HG03439 (cell line): ENCODE measurements around the gene SPINK2.

Experiments
- ATAC-seq: cut with Tn5 transposase; IDR thresholded peaks from one replicate; pipeline ENCODE4 v1.9.1; 2021; ENCODE audit warnings: mild to moderate bottlenecking, moderate library complexity; ENCODE audit not compliant: unreplicated experiment

The SPINK2 gene

GRCh38 chr4:56799824-56800756, 21.4 kb downstream of the SPINK2 start:
- ATAC-seq: peak; percentile 92

- ATAC-seq: peak; percentile 12
Observed at GRCh38 chr4:56799161-56799759, 22.2 kb downstream of the SPINK2 start.

GRCh38 chr4:56796211-56796610, 25.3 kb downstream of the SPINK2 start:
- ATAC-seq: no peak

GRCh38 chr4:56791316-56791715, 30.2 kb downstream of the SPINK2 start:
- ATAC-seq: peak; percentile 73

GRCh38 chr4:56790691-56791091, 30.8 kb downstream of the SPINK2 start:
- ATAC-seq: no peak

- no peak for ATAC-seq
Observed at GRCh38 chr4:56788081-56788480, 33.4 kb downstream of the SPINK2 start.

- no peak for ATAC-seq
Observed at GRCh38 chr4:56787380-56787779, 34.1 kb downstream of the SPINK2 start.

GRCh38 chr4:56786955-56787354, 34.5 kb downstream of the SPINK2 start:
- ATAC-seq: no peak

GRCh38 chr4:56783986-56784385, 37.5 kb downstream of the SPINK2 start:
- ATAC-seq: no peak

- no peak for ATAC-seq
Observed at GRCh38 chr4:56782019-56782418, 39.5 kb downstream of the SPINK2 start.

GRCh38 chr4:56773346-56773745, 48.2 kb downstream of the SPINK2 start:
- ATAC-seq: no peak

GRCh38 chr4:56772134-56772533, 49.4 kb downstream of the SPINK2 start:
- ATAC-seq: no peak

- no peak for ATAC-seq
Observed at GRCh38 chr4:56768763-56769162, 52.7 kb downstream of the SPINK2 start.

- no peak for ATAC-seq
Observed at GRCh38 chr4:56768316-56768715, 53.2 kb downstream of the SPINK2 start.

- ATAC-seq: no peak
Observed at GRCh38 chr4:56767567-56767966, 53.9 kb downstream of the SPINK2 start.

GRCh38 chr4:56764775-56765174, 56.7 kb downstream of the SPINK2 start:
- no peak for ATAC-seq

GRCh38 chr4:56764223-56764622, 57.3 kb downstream of the SPINK2 start:
- ATAC-seq: no peak

GRCh38 chr4:56762484-56763250, 58.8 kb downstream of the SPINK2 start:
- no peak for ATAC-seq

GRCh38 chr4:56760183-56760582, 61.3 kb downstream of the SPINK2 start:
- ATAC-seq: no peak
